AG04450 (cell line): ENCODE measurements around the gene COLEC11. TPM values are rescaled to one million over a fixed set of nuclear protein-coding genes. Genes with fewer than 3 reads are reported as not detected.

ENCODE experiments used
- CTCF ChIA-PET: fragments of 300-600, 350-600 bp; formaldehyde crosslinking; extraction: SDS; loops from one replicate; lab custom pipeline; 2022; ENCODE audit warnings: antibody characterized with exemption, inconsistent platforms; lab: Charles Lee
- POLR2A ChIA-PET: fragments of 350-600 bp; formaldehyde crosslinking; extraction: SDS; loops from one replicate; lab custom pipeline; 2021; ENCODE audit warnings: antibody characterized with exemption, inconsistent platforms; lab: Yijun Ruan, JAX
- DNase-seq: peaks from one replicate; pipeline ENCODE4 v3.0.0-alpha.2; 2011; ENCODE audit warnings: low read depth, low spot score
- H3K27ac ChIP-seq: one replicate; pipeline ENCODE4 v1.5.1; 2012; ENCODE audit warnings: low read depth, low read length, control low read depth
- H3K27me3 ChIP-seq: one replicate; pipeline ENCODE4 v1.6.0; 2012; ENCODE audit warnings: low read length; ENCODE audit not compliant: control insufficient read depth, insufficient read depth
- H3K4me3 ChIP-seq: 2 replicates; pipeline ENCODE4 v1.5.1; 2011; ENCODE audit warnings: mild to moderate bottlenecking, low read depth, low read length, control low read depth
- H3K9me3 ChIP-seq: 2 replicates; pipeline ENCODE4 v1.5.1; 2012; ENCODE audit warnings: low read length; ENCODE audit not compliant: control insufficient read depth, insufficient read depth
- polyA plus RNA-seq: library from polyadenylated mRNA; depleted of rRNA; stranded (reverse); fragments of >200 nt; gene quantifications from 2 replicates; pipeline ENCODE4 v1.2.3, GENCODE V29; 2011
- TF ChIP-seq, protein P1 (sequence below): IDR thresholded peaks from 2 replicates; pipeline ENCODE4 v1.5.1; 2011; ENCODE audit warnings: low read depth, low read length, control low read depth, inconsistent platforms

COLEC11 gene
- polyA plus RNA-seq, 1 experiment: 0.68 TPM

DNA sequence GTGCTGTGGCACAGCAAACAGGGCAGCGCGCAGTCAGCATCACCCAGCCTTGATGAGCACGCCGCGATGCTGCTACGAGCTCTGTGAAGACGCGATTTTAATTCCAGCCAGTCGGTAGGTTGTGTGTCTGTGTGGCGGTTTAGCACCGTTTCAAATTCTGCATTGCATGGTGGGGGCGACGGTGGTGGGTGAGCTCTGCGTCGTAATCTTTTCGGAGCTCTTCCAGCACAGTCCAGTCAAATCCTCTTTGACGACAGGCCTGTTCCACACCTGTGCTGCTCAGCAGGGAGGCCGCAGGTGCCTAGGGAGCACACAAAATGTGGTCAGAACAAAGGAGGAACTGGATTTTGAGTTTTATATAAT, 71.7 kb downstream of the COLEC11 start:
- TF ChIP-seq, protein P1, sequence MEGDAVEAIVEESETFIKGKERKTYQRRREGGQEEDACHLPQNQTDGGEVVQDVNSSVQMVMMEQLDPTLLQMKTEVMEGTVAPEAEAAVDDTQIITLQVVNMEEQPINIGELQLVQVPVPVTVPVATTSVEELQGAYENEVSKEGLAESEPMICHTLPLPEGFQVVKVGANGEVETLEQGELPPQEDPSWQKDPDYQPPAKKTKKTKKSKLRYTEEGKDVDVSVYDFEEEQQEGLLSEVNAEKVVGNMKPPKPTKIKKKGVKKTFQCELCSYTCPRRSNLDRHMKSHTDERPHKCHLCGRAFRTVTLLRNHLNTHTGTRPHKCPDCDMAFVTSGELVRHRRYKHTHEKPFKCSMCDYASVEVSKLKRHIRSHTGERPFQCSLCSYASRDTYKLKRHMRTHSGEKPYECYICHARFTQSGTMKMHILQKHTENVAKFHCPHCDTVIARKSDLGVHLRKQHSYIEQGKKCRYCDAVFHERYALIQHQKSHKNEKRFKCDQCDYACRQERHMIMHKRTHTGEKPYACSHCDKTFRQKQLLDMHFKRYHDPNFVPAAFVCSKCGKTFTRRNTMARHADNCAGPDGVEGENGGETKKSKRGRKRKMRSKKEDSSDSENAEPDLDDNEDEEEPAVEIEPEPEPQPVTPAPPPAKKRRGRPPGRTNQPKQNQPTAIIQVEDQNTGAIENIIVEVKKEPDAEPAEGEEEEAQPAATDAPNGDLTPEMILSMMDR: no peak
- Histone ChIP-seq H3K27me3 (peaks cover 7% of the 10 kb centered on the region), H3K27ac (no peak overlapping the region), H3K9me3 (peaks cover 12% of the 10 kb centered on the region), H3K4me3 (no peak overlapping the region)
- POLR2A ChIA-PET: no interaction called here
- CTCF ChIA-PET: interaction anchor here (1.0 kb wide), 1 partner anchor 43 kb away, joined by 3 read pairs; no protein-coding TSS in a partner anchor
- no peak for DNase-seq

DNA sequence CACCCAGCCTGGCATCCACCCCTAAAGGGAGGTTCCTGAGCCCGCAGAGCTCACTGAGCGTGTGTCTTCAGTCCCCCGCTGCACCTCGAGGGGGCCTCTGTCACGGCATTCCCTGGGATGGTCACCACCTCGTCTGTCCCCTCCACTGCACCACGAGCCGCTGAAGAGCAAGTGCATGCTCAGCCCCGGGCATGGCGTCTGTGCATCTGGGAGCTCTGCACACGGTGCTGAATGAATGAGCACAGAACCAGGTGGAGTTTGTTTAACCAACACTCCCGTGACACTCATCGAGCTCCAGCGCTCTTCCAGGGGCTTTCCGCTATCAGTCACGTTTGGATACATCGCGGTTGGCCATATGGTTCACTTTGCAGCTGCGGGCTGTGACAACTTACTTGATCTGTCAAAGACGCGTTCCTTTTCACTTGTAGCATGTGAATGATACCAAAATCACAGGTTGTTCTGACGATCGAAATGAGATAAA, 72.3 kb downstream of the COLEC11 start:
- CTCF ChIA-PET: interaction anchor here (1.0 kb wide), 1 partner anchor 44 kb away, joined by 3 read pairs; no protein-coding TSS in a partner anchor
- peak; percentile 91 for DNase-seq
- Histone ChIP-seq H3K27me3 (peaks cover 7% of the 10 kb centered on the region), H3K4me3 (peak overlapping the region; percentile 50), H3K9me3 (peaks cover 12% of the 10 kb centered on the region), H3K27ac (peak overlapping the region; percentile 88)
- POLR2A ChIA-PET: interaction anchor here (0.6 to 0.8 kb wide), 3 partner anchors 10 to 109 kb away, joined by 3 read pairs; partner anchors contain the start of gene RNASEH1
- TF ChIP-seq, protein P1: no peak

GRCh38 chr2:3669656-3670055, 74.7 kb downstream of the COLEC11 start:
- ChIA-PET CTCF (no interaction called here), POLR2A (no interaction called here)
- H3K27me3 ChIP-seq: peaks cover 12% of the 10 kb centered on the region

GRCh38 chr2:3670376-3670775, 75.5 kb downstream of the COLEC11 start:
- TF ChIP-seq, protein P1: no peak
- Histone ChIP-seq H3K4me3 (no peak overlapping the region), H3K27ac (no peak overlapping the region), H3K9me3 (peaks cover 12% of the 10 kb centered on the region), H3K27me3 (peaks cover 12% of the 10 kb centered on the region)
- no peak for DNase-seq
- POLR2A ChIA-PET: no interaction called here
- CTCF ChIA-PET: no interaction called here

More at GRCh38 chr2:3669656-3670055, 74.7 kb downstream of the COLEC11 start:
- Histone ChIP-seq H3K4me3 (no peak overlapping the region), H3K9me3 (peaks cover 12% of the 10 kb centered on the region), H3K27ac (no peak overlapping the region)
- TF ChIP-seq, protein P1: no peak
- DNase-seq: no peak

GRCh38 chr2:3670941-3671340, 76.0 kb downstream of the COLEC11 start:
- POLR2A ChIA-PET: no interaction called here
- Histone ChIP-seq H3K4me3 (no peak overlapping the region), H3K9me3 (peaks cover 12% of the 10 kb centered on the region), H3K27me3 (peaks cover 12% of the 10 kb centered on the region), H3K27ac (no peak overlapping the region)
- DNase-seq: no peak
- CTCF ChIA-PET: no interaction called here
- TF ChIP-seq, protein P1: no peak
